Skeletal muscle tissue (tissue), 4 donors: Measurements from ENCODE around the gene PRMT6. TPM values are rescaled to one million over a fixed set of nuclear protein-coding genes. Genes with fewer than 3 reads are reported as not detected.
A peak's percentile ranks its signal among the peaks of the same experiment; 100 is the strongest.
"Not testable (repeated sequence)": the region's sequence is repeated elsewhere in the genome, so short reads cannot be mapped to it uniquely, and the experiment has no call there.

Source experiments
- H3K27ac ChIP-seq: one replicate; pipeline ENCODE4 v1.7.0; 2013; ENCODE audit warnings: mild to moderate bottlenecking, low read depth, low read length, inconsistent platforms
- H3K27me3 ChIP-seq, 3 donors: one replicate each; pipeline ENCODE4 v1.7.0; 2013; ENCODE audit warnings: low read length in 3 of 3; ENCODE audit not compliant: control insufficient read depth in 3 of 3, insufficient read depth in 3 of 3
- H3K36me3 ChIP-seq, 3 donors: one replicate each; pipeline ENCODE4 v1.7.0; 2013; ENCODE audit warnings: low read length in 3 of 3; ENCODE audit not compliant: control insufficient read depth in 3 of 3, insufficient read depth in 3 of 3
- H3K4me1 ChIP-seq, 3 donors: one replicate each; pipeline ENCODE4 v1.7.0; 2013; ENCODE audit warnings: low read length in 3 of 3, mild to moderate bottlenecking in 3 of 3; ENCODE audit not compliant: control insufficient read depth in 3 of 3, insufficient read depth in 3 of 3
- H3K4me3 ChIP-seq, 3 donors: one replicate each; pipeline ENCODE4 v1.7.0; 2013; ENCODE audit warnings: low read length in 3 of 3
- H3K9ac ChIP-seq, 3 donors: one replicate each; pipeline ENCODE4 v1.7.0; 2013; ENCODE audit warnings: low read length in 3 of 3, mild to moderate bottlenecking in 3 of 3, moderate library complexity in 2 of 3, low read depth in 1 of 3
- H3K9me3 ChIP-seq, 3 donors: one replicate each; pipeline ENCODE4 v1.7.0; 2013; ENCODE audit warnings: low read length in 3 of 3; ENCODE audit not compliant: control insufficient read depth in 3 of 3
- total RNA-seq: library from RNA; depleted of rRNA; stranded (reverse); fragments of >200 nt; gene quantifications from one replicate; pipeline ENCODE4 v1.2.3, GENCODE V29; 2014
- donor health status: Osteomylitis.

PRMT6 gene
- total RNA-seq: 16.2 TPM

DNA sequence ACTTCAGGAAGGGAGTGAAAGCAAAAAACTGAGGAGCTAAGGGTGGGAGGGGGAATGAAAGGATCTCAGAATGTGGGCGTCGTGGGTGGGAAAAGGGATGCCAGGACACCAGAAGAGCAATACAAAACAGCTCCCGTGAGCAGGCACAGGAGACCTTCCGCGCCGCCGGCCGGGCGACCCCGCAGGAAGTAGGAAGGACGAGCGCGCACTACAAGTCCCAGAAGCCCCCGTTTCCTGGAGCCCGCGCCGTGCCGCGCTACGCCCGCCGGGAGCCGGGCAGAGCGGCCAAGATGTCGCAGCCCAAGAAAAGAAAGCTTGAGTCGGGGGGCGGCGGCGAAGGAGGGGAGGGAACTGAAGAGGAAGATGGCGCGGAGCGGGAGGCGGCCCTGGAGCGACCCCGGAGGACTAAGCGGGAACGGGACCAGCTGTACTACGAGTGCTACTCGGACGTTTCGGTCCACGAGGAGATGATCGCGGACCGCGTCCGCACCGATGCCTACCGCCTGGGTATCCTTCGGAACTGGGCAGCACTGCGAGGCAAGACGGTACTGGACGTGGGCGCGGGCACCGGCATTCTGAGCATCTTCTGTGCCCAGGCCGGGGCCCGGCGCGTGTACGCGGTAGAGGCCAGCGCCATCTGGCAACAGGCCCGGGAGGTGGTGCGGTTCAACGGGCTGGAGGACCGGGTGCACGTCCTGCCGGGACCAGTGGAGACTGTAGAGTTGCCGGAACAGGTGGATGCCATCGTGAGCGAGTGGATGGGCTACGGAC, at the start of gene PRMT6:
TSS of gene PRMT6 (plus strand) at position 249 of the 771 bp plus-strand sequence. CDS start at position 291, 42 bp downstream.
- peaks cover 0 to 3% (median 3%) of the 10 kb centered on the region in 3 donors for H3K36me3 ChIP-seq

GRCh38 chr1:107009281-107009680, 47.2 kb upstream of the PRMT6 start:
- H3K4me3 ChIP-seq: no peak overlapping the region
- H3K27me3 ChIP-seq: no peaks in the 10 kb centered on the region
- H3K4me1 ChIP-seq: no peaks in the 10 kb centered on the region
- no peaks in the 10 kb centered on the region for H3K36me3 ChIP-seq
- H3K9me3 ChIP-seq: no peaks in the 10 kb centered on the region
- H3K27ac ChIP-seq: no peak overlapping the region
- no peak overlapping the region for H3K9ac ChIP-seq

More for the DNA sequence above, at the start of gene PRMT6:
- no peaks in the 10 kb centered on the region for H3K9me3 ChIP-seq
- peaks cover 6 to 18% (median 8%) of the 10 kb centered on the region in 3 donors for H3K4me1 ChIP-seq
- H3K9ac ChIP-seq: peak within 1 kb of the TSS; percentile 80 to 91 (median 85)
- H3K27ac ChIP-seq: peak within 1 kb of the TSS; percentile 74
- no peaks in the 10 kb centered on the region for H3K27me3 ChIP-seq
- peak within 1 kb of the TSS; percentile 89 to 98 (median 97) for H3K4me3 ChIP-seq

GRCh38 chr1:107010582-107010981, 45.9 kb upstream of the PRMT6 start:
- H3K4me3 ChIP-seq: no peak overlapping the region
- no peaks in the 10 kb centered on the region for H3K9me3 ChIP-seq
- H3K27ac ChIP-seq: no peak overlapping the region
- H3K36me3 ChIP-seq: no peaks in the 10 kb centered on the region
- no peak overlapping the region for H3K9ac ChIP-seq
- H3K4me1 ChIP-seq: no peaks in the 10 kb centered on the region
- H3K27me3 ChIP-seq: no peaks in the 10 kb centered on the region

- Histone ChIP-seq H3K9me3 (no peaks in the 10 kb centered on the region), H3K4me3 (no peak overlapping the region), H3K27ac (no peak overlapping the region), H3K36me3 (no peaks in the 10 kb centered on the region), H3K4me1 (no peaks in the 10 kb centered on the region), H3K9ac (no peak overlapping the region), H3K27me3 (no peaks in the 10 kb centered on the region)
Measured at GRCh38 chr1:107016376-107016978, 40.0 kb upstream of the PRMT6 start.

DNA sequence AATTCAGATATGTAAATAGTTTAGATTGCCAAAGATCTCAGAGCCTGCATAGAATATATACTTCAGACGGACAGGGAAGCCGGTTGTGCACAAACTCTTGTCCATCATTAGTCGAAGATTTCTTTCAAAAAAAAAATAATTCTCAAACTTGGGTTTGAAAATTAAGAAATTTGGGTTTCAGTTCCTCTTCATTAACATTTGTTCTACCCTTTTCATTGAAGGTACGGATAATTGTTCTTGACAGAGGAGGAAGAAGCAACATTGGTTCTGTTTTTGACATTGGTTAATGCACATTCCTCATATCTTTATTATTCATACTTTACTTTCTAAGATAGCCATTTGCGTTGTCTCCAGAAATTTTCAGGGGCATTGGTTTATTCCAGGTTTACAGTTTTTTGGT, 38.0 kb upstream of the PRMT6 start:
- Histone ChIP-seq H3K4me3 (no peak overlapping the region), H3K9ac (no peak overlapping the region), H3K27me3 (no peaks in the 10 kb centered on the region), H3K36me3 (no peaks in the 10 kb centered on the region), H3K27ac (no peak overlapping the region), H3K9me3 (no peaks in the 10 kb centered on the region), H3K4me1 (no peaks in the 10 kb centered on the region)

DNA sequence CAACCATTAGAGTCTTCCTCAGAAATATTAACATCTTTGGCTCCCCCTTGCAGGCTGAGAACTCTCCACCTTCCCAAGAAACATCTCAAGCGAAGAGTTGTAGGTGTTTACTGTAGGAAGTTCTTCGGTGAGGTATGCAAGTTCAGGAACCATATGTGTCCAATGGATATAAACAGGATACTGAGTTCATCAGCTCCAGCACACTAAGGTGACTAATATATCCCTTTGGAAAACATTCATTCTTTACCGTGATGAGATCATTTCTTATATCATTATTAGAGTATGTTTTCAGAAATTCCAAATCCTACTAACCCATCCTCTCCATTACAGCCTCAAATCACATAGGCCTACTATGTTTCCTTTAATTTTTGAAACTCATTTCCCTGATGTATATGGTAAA, 37.3 kb upstream of the PRMT6 start:
- Histone ChIP-seq H3K36me3 (no peaks in the 10 kb centered on the region), H3K9me3 (no peaks in the 10 kb centered on the region), H3K9ac (no peak overlapping the region), H3K27me3 (no peaks in the 10 kb centered on the region), H3K4me3 (no peak overlapping the region), H3K4me1 (no peaks in the 10 kb centered on the region), H3K27ac (no peak overlapping the region)

DNA sequence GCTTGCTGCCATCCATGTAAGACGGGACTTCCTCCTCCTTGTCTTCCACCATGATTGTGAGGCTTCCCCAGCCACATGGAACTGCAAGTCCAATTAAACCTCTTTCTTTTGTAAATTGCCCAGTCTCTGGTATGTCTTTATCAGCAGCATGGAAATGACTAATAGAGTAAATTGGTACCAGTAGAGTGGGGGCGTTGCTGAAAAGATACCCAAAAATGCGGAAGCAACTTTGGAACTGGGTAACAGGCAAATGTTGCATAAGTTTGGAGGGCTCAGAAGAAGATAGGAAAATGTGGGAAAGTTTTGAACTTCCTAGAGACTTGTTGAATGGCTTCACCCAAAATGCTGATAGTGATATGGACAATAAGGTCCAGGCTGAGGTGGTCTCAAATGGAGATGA, 17.6 kb upstream of the PRMT6 start:
- H3K27me3 ChIP-seq, H3K9me3 ChIP-seq, H3K9ac ChIP-seq, H3K4me1 ChIP-seq, H3K4me3 ChIP-seq, H3K27ac ChIP-seq, H3K36me3 ChIP-seq: not testable (repeated sequence)

DNA sequence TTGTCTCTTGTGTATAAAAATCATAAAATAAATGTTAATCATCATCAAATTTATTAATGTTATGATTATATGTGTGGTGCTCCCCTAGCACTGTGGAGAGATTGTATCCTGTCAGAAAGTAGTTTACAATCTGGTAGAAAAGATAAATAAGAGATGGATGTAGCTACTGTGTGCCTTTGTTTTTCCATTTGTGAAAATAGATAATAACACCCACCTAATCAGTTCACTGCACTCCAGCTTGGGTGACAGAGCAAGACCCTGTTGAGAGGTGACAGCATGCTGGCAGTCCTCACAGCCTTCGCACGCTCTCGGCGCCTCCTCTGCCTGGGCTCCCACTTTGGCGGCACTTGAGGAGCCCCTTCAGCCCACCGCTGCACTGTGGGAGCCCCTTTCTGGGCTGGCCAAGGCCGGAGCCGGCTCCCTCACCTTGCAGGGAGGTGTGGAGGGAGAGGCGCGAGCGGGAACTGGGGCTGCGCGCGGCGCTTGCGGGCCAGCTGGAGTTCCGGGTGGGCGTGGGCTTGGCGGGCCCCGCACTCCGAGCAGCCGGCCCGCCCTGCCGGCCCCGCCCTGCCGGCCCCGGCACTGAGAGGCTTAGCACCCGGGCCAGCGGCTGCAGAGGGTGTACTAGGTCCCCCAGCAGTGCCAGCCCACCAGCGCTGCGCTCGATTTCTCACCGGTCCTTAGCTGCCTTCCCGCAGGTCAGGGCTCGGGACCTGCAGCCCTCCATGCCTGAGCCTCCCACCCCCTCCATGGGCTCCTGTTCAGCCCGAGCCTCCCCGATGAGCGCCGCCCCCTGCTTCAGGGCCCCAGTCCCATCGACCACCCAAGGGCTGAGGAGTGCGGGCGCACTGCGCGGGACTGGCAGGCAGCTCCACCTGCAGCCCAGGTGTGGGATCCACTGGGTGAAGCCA, 11.9 kb upstream of the PRMT6 start:
- H3K9me3 ChIP-seq, H3K36me3 ChIP-seq, H3K9ac ChIP-seq, H3K27me3 ChIP-seq, H3K27ac ChIP-seq, H3K4me1 ChIP-seq, H3K4me3 ChIP-seq: not testable (repeated sequence)

GRCh38 chr1:107047602-107048001, 8.9 kb upstream of the PRMT6 start:
- no peaks in the 10 kb centered on the region for H3K27me3 ChIP-seq
- no peaks in the 10 kb centered on the region for H3K36me3 ChIP-seq
- no peak overlapping the region for H3K27ac ChIP-seq
- H3K9me3 ChIP-seq: no peaks in the 10 kb centered on the region
- no peak overlapping the region for H3K4me3 ChIP-seq
- no peak overlapping the region for H3K9ac ChIP-seq
- H3K4me1 ChIP-seq: no peaks in the 10 kb centered on the region

GRCh38 chr1:107048241-107048640, 8.2 kb upstream of the PRMT6 start:
- H3K9ac ChIP-seq: no peak overlapping the region
- no peak overlapping the region for H3K27ac ChIP-seq
- H3K4me3 ChIP-seq: no peak overlapping the region
- no peaks in the 10 kb centered on the region for H3K36me3 ChIP-seq
- H3K4me1 ChIP-seq: no peaks in the 10 kb centered on the region
- H3K27me3 ChIP-seq: no peaks in the 10 kb centered on the region
- no peaks in the 10 kb centered on the region for H3K9me3 ChIP-seq
